HG02763 (cell line): Measurements from ENCODE around the gene F10.

ENCODE experiments used
- ATAC-seq: cut with Tn5 transposase; IDR thresholded peaks from one replicate; pipeline ENCODE4 v1.9.1; 2021; ENCODE audit warnings: mild to moderate bottlenecking, moderate library complexity; ENCODE audit not compliant: unreplicated experiment

The F10 gene

GRCh38 chr13:113166681-113167080 is 44.1 kb downstream of the F10 start:
- no peak for ATAC-seq

- ATAC-seq = no peak
Observed at GRCh38 chr13:113167155-113167554, 44.6 kb downstream of the F10 start.

GRCh38 chr13:113167575-113167974 is 45.0 kb downstream of the F10 start:
- no peak for ATAC-seq

GRCh38 chr13:113168211-113168610 is 45.6 kb downstream of the F10 start:
- no peak for ATAC-seq

GRCh38 chr13:113169277-113170272 is 47.0 kb downstream of the F10 start:
- ATAC-seq = no peak

GRCh38 chr13:113170511-113170910 is 47.9 kb downstream of the F10 start:
- no peak for ATAC-seq

GRCh38 chr13:113171250-113172125 is 48.9 kb downstream of the F10 start:
- no peak for ATAC-seq

GRCh38 chr13:113172419-113172926 is 49.9 kb downstream of the F10 start:
- no peak for ATAC-seq

GRCh38 chr13:113176280-113176679 is 53.7 kb downstream of the F10 start:
- no peak for ATAC-seq

- ATAC-seq = no peak
Observed at GRCh38 chr13:113176822-113177221, 54.2 kb downstream of the F10 start.

- ATAC-seq = no peak
Observed at GRCh38 chr13:113178070-113178895, 55.7 kb downstream of the F10 start.

GRCh38 chr13:113178896-113179167 is 56.2 kb downstream of the F10 start:
- no peak for ATAC-seq

- ATAC-seq = no peak
Observed at GRCh38 chr13:113179374-113180230, 57.0 kb downstream of the F10 start.

GRCh38 chr13:113182046-113182445 is 59.4 kb downstream of the F10 start:
- no peak for ATAC-seq

GRCh38 chr13:113183450-113184129 is 61.0 kb downstream of the F10 start:
- ATAC-seq = no peak

- no peak for ATAC-seq
Observed at GRCh38 chr13:113184568-113185440, 62.2 kb downstream of the F10 start.

- peak; percentile 80 for ATAC-seq
Observed at GRCh38 chr13:113186061-113186900, 63.7 kb downstream of the F10 start.
